NCI-H526 (cell line): Measurements from ENCODE around the gene CHMP1A.

Experiments
- DNase-seq, 2 experiments: peaks; one replicate each; lab custom pipeline; 2025; lab: John Stamatoyannopoulos, UW

The CHMP1A gene

DNA sequence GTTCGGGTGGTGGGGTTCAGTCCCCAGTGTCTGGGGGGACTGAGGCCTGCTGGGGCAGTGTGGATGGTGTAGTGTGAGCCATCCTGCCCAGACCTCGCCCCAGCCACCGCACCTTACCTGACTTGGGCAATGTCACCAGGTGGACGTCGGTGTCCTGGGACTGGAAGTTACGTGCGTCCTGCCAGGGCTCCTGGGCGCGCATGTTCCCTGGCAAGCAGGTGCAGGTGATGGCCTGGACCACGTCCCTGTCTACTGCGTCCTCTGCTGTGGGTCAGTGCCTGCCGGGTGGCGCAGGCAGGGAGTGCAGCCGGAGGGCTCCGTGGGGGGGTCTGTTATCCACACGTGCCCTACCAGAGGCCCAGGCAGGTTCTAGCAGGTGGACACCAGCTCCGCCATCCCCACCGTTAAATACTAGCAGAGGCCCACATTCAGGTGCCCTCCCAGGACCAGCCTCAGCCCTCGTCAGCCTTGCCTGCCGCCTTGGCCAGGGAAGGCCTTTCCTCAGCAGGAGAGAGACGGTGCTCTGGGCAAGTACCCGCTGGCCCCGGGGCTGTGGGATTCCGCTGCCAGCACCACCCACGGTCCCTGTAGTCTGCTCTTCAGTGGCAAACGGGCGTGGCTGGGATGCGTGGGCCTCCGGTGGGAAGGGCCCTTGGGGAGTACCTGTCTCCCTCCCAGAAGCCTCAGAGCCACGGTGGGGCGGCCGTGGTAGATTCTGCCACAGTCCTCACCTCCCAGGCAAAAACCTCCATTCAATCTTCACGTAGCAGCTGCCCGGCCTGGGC, 52.1 kb downstream of the CHMP1A start:
- no peak for DNase-seq

DNA sequence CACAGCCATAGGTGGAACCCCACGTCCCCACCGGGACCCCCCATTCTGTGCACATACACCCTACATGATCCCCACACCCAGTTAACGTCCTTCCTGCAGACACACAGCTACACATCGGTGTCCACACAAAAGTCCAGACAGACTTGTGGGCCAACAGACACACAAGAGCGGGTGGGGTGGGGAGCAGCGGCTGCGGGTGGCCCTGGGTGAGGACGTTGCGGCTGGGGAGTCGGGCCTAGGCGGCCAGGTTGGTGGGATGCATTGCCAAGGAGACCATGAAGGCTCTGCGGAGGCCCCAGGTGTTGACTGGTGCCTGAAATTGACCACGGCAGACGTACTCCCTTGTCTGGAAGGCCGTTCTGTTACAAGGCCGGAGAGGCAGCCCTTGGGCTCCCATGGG, 52.7 kb downstream of the CHMP1A start:
- DNase-seq: no peak

DNA sequence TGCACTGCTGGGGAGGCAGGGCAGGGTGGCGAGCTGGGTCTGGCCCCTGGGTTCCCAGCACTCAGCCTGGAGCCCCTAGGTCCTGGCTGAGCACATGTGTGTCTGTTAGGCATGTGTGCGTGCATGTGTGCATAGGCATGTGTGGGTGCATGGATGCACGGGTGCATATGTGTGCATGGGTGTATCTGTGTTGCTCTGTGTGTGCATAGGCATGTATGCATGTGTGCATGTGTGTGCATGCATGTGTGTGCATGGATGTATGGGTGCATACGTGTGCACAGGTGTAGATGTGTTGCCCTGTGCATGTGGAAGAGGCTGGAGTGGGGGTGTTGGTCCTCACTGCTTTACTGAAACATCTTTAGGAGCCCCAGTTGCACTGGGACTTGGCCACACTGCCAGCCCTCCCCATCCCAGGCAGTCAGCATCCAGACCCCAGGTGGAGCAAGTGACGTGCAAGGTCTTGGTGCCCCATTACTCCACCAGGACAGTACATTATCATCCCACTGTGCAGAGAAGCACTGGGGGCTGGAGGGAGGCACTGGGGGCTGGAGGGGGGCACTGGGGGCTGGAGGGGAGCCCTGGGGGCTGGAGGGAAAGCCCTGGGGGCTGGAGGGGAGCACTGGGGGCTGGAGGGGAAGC, 54.4 kb downstream of the CHMP1A start:
- DNase-seq: no peak

DNA sequence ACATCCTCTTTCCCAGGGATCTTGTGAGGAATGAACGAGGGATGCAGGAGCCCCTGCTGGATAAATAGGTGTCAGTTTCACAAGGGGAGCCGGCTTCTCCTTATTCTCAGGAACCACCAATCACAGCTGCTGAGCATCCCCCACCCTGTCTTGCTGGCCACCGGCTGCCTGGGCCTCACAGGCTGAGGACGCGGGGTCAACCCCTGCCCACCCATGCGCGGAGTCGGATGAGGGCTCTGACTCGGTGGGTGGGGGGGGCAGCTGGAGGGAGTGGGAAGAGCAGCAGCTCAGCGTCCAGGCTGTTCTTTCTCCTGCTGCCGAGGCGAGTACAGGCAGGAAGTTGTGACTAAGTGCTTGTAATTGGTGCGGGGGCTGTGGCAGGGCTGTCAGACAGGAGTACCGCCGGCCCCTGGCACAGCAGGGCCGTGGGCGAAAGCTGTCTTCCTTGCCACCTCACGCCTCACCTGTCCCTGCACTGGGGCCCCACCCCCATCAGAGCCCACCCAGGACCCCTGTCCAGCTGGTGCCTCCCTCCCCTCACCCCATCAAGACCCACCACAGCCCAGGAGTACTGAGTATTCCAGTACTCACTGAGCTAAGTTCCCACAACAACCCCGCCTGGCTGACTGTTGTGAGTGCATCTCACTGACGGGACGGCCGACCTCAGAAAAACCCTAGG, 55.1 kb downstream of the CHMP1A start:
- no peak for DNase-seq

DNA sequence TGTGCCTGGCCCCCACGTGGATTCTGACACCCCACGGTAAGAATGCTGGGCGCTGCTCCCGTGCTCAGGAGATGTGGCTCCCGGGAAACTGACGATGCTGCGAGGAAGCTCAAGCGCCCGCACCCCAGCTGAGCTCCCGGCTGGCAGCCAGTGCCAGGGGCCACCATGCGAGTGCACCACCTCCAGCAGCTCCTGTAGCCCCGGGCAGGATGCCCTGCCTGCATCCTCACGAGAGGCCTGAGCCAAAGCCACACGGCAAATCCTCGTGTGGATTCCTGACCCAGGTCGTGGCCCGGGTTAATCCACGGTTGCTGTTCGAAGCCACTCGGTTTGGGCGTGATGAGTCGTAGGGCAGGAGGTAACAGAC, 55.6 kb downstream of the CHMP1A start:
- DNase-seq: no peak

DNA sequence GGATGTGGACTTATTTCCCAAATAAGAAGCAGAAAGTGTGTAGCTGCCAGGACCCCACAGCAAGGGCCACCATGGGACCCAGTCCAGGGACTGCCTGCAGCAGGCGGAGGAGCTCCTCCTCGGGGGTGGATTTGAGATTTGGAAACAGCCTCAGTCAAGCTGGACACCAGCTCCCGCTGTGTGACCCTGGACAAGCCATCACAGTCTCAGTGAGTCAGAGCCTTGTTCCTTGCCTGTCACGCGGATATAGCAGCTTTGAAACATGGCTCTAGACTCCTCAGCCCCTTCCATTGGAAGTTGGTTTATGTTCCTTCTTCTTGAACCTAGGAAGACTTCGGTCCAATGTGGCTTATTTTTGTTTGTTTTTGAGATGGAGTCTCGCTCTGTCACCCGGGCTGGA, 56.6 kb downstream of the CHMP1A start:
- DNase-seq: no peak

DNA sequence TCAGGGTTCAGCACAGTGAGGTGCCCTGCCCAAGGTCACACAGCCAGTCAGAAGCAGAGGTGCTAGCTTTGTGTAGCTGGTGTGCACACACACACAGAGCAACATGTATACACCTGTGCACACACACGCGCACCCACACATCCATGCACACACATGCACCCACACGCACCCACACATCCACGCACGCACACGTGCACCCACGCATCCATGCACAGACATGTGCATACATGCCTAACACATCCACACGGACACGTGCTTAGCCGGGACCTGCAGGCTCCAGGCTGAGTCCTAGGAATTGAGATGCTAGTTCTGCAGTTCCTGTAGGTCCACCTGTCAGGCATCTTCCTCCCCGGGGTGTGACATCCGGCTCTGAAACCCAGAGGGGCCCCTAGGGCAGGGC, 57.1 kb downstream of the CHMP1A start:
- DNase-seq: no peak

DNA sequence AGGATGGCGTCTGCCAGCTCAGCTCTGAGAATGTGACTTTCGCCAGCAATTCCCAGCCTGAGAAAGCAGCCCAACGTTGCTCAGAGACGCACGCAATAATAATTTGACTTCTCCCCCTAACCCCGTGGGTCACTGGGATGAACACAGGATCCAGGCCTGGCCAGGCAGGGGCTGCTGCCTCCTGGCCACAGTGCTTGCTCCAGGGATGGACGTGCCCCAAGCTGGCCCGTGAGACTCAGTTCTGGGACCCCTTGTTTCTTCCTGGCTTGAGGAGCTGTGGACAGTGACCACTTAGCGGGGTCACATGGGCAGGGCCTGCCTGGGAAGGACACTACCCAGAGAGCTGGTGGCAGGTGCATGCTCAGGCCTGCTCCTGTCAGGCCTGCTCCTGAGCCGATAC, 57.6 kb downstream of the CHMP1A start:
- no peak for DNase-seq

DNA sequence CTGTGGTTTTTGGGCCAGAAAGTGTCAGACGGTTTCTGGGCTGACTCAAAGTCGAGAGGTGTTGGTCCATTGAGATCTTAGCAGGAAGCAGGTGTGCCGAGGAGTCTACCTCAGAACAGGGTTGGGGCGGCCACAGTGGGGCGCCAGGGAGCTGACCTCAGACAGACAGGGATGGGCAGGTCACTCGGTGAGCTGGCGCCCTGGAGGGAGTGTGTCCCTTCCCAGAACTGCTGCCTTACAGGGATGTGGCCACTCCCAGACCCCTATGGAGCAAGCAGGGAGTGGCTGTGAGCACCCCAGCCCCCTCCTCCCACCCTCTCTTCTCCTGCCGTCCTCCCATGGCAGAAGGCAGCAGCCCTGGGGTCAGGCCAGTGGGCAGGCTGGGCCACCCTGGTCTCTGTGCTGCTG, 58.1 kb downstream of the CHMP1A start:
- DNase-seq: peak in 1 of 2 experiments; percentile 66

DNA sequence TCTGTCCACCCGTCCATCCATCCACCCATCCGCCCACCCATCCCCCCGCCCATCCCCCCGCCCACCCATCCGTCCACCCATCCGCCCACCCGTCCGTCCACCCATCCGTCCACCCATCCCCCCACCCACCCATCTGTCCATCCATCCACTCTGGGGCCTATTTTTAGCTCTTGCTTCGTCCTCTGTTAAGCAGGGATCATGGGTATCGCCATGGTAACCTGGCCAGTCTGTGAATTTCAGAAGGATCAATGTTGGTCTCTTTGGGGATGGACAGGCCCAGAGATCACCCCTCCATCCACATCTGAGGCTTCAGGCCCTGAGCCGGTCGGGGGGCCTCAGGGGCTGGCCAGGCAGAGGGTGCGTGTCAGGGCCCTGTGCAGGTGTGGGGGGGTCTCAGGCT, 59.3 kb downstream of the CHMP1A start:
- DNase-seq: peak in 1 of 2 experiments; percentile 18

DNA sequence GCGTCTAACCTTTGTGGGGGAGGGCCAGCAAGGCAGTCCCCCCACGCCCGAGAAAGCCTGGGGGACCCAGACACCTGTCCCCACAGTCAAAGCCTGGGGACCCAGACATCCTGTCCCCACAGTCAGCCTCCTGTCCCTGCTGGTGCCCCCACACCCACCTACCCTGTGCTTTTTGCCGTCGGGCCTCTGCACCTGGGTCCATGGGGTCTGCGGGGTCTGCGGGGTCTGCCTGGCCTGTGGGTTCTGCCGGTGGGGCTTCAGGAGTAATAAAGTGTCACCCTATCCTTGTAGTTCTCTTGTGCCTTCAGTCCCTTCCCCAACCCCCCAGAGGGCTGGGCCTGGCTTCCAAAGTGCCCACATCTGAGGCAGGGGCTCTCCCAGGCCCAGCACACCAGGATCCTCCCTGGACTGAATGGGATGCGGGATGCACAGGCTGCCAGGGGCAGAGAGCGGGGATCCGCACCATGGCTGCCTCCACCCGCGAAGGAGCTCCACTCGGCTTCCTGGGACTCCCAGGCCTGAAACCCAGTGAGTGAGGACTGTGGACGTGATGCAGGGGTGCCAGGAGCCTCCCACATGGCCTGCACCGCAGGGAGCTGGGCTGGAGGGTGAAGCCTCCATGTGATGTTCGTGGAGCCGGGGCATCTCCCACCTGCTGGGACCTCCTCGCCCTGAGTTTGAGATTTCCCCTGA, 60.4 kb downstream of the CHMP1A start:
- no peak for DNase-seq

DNA sequence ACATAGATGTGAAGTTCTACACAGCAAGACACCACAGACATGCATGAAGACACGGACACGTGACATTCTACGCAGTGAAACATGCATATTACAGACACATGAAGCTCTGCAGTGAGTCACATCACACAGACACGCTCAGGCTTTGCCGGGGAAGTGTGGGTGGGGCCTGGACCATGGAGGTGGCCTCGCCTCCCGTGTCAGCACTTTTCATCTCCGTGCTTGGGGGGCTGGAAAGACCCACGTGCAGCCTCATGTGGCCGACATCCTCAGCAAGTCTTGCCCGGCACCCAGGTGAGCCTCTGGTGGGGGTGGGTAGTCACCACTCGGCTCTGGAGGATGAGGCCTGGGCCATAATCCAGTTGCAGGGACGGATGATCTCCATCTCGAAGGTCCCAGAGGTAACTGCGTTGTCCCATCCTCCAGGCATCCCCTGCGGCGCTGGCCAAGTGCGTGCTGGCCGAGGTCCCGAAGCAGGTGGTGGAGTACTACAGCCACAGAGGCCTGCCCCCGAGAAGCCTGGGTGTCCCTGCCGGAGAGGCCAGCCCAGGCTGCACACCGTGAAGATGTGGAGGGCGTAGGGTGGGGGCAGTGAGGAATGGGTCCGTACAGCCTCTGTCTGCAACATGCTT, 61.3 kb downstream of the CHMP1A start:
- DNase-seq: no peak

DNA sequence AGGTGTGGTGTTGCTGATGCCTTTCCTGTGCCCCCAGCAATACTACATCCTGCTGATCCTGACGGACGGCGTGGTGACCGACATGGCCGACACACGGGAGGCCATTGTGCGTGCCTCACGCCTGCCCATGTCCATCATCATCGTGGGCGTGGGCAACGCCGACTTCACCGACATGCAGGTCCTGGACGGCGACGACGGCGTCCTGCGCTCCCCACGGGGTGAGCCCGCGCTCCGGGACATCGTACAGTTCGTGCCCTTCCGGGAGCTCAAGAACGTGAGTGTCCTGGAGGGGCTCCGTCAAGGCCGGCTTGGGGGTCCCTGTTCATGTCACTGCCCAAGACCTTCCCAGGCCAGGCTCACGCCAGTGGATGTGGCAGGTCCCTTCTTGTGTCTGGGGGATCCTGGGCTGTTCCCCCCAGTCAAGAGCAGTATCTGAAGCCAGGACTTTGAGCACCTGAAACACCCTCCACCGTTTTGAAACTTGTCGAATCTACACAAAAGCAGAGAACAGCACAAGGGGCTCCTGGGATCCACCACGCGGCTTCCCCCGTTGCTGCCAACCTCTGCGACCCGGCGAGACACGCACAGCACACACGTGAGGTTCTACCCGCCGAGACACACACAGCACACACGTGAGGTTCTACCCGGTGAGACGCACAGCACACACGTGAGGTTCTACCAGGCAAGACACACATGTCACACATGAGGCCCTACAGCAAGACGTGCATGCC, 62.0 kb downstream of the CHMP1A start:
- no peak for DNase-seq
